Dedifferentiated amniotic fluid mesenchymal stem cell (primary cell): ENCODE results near the gene C3.

Experiments
- DNase-seq: peaks from one replicate; pipeline ENCODE4 v3.0.0-alpha.2; 2016; ENCODE audit errors: extremely low spot score

C3 gene

GRCh38 chr19:6730941-6731670 lies 10.7 kb upstream of the C3 start:
- no peak for DNase-seq

GRCh38 chr19:6730153-6730804 lies 9.8 kb upstream of the C3 start:
- no peak for DNase-seq

- no peak for DNase-seq
Measured at GRCh38 chr19:6729573-6730152, 9.2 kb upstream of the C3 start.

- DNase-seq: no peak
Measured at GRCh38 chr19:6728346-6728745, 7.9 kb upstream of the C3 start.

GRCh38 chr19:6725513-6726231 lies 5.2 kb upstream of the C3 start:
- DNase-seq: no peak

- no peak for DNase-seq
Measured at GRCh38 chr19:6724631-6725492, 4.4 kb upstream of the C3 start.

GRCh38 chr19:6723738-6724137 lies 3.3 kb upstream of the C3 start:
- DNase-seq: no peak

- DNase-seq: no peak
Measured at GRCh38 chr19:6723108-6723618, 2.7 kb upstream of the C3 start.

GRCh38 chr19:6721773-6722172 lies 1.3 kb upstream of the C3 start:
- DNase-seq: no peak

GRCh38 chr19:6721138-6721474 lies 656 bp upstream of the C3 start:
- no peak for DNase-seq

GRCh38 chr19:6719992-6720368 lies 470 bp downstream of the C3 start:
- no peak for DNase-seq

- no peak for DNase-seq
Measured at GRCh38 chr19:6719540-6719861, 949 bp downstream of the C3 start.

- no peak for DNase-seq
Measured at GRCh38 chr19:6718741-6719539, 1.5 kb downstream of the C3 start.

GRCh38 chr19:6718111-6718740 lies 2.2 kb downstream of the C3 start:
- DNase-seq: no peak

GRCh38 chr19:6717441-6717971 lies 2.9 kb downstream of the C3 start:
- no peak for DNase-seq

GRCh38 chr19:6717036-6717435 lies 3.4 kb downstream of the C3 start:
- no peak for DNase-seq

GRCh38 chr19:6716610-6716970 lies 3.9 kb downstream of the C3 start:
- DNase-seq: no peak

GRCh38 chr19:6714749-6715555 lies 5.5 kb downstream of the C3 start:
- no peak for DNase-seq
